Upper lobe of left lung (tissue), 4 donors: ENCODE data around the gene BET1L.

Experiments used
- CTCF ChIP-seq, 6 experiments: fragments of 450-650 bp in 4 of 6; fragments of 200-600 bp in 2 of 6; sonication (generic) in 2 of 6; IDR thresholded peaks; one replicate each; pipeline ENCODE4 v1.5.1; 2016 to 2019; ENCODE audit warnings: antibody characterized with exemption in 6 of 6
- EP300 ChIP-seq, 4 donors: sonication (generic); formaldehyde crosslinking; IDR thresholded peaks; one replicate each; pipeline ENCODE4 v1.5.1; 2017; ENCODE audit warnings: antibody characterized with exemption in 4 of 4, control low read depth in 2 of 4
- POLR2A ChIP-seq, 4 donors: fragments of 450-650 bp; IDR thresholded peaks; one replicate each; pipeline ENCODE4 v1.5.1; 2016 to 2017; ENCODE audit warnings: antibody characterized with exemption in 4 of 4, mild to moderate bottlenecking in 2 of 4
- POLR2AphosphoS5 ChIP-seq, 2 donors: sonication (generic); formaldehyde crosslinking; IDR thresholded peaks; one replicate each; pipeline ENCODE4 v1.5.1; 2017; ENCODE audit warnings: antibody characterized with exemption in 2 of 2

- TF ChIP-seq POLR2AphosphoS5 (IDR thresholded peaks at IDR 0.05) (no peak), CTCF (IDR thresholded peaks at IDR 0.05) (peak; percentile 39 to 69 (median 62)), POLR2A (IDR thresholded peaks at IDR 0.05) (no peak), EP300 (IDR thresholded peaks at IDR 0.05) (no peak)
These were observed 43.6 kb upstream of the BET1L start for GRCh38 chr11:250740-251299.
